Natural killer cell (primary cell): ENCODE results near the gene MISP. TPM values are rescaled to one million over a fixed set of nuclear protein-coding genes. Genes with fewer than 3 reads are reported as not detected.

Experiments
- ATAC-seq, 3 donors: fragments of 150-1000 bp in 2 of 3; fragments of 200-7000 bp in 1 of 3; cut with Tn5 transposase; 1 replicate in 1 of 3; 2 replicates in 2 of 3; pipeline ENCODE4 v1.10.0; 2021; ENCODE audit warnings: mild to moderate bottlenecking in 2 of 3, moderate library complexity in 2 of 3
- DNase-seq, 2 donors: peaks; one replicate each; pipeline versions ENCODE4 v3.0.0 to v3.0.0-alpha.2; 2013 to 2021; ENCODE audit warnings: mixed read lengths in 1 of 2
- H3K27ac ChIP-seq: one replicate; pipeline ENCODE4 v1.5.1; 2013; ENCODE audit warnings: mild to moderate bottlenecking, low read length
- H3K27me3 ChIP-seq: one replicate; pipeline ENCODE4 v1.6.1; 2013; ENCODE audit warnings: low read length; ENCODE audit not compliant: control insufficient read depth, insufficient read depth
- H3K36me3 ChIP-seq: one replicate; pipeline ENCODE4 v1.6.1; 2013; ENCODE audit warnings: low read length; ENCODE audit not compliant: control insufficient read depth, insufficient read depth
- H3K4me1 ChIP-seq: one replicate; pipeline ENCODE4 v1.6.1; 2013; ENCODE audit warnings: low read length; ENCODE audit not compliant: control insufficient read depth, insufficient read depth
- H3K4me3 ChIP-seq: one replicate; pipeline ENCODE4 v1.5.1; 2013; ENCODE audit warnings: low read length
- H3K9me3 ChIP-seq: one replicate; pipeline ENCODE4 v1.6.1; 2013; ENCODE audit warnings: low read length; ENCODE audit not compliant: control insufficient read depth, insufficient read depth
- H3K27ac Mint-ChIP-seq, 2 donors: one replicate each; pipeline ENCODE4 v1.8.0; 2022; ENCODE audit warnings: mild to moderate bottlenecking in 2 of 2, mixed read lengths in 2 of 2, moderate library complexity in 1 of 2
- H3K27me3 Mint-ChIP-seq, 2 donors: one replicate each; pipeline ENCODE4 v1.8.0; 2022; ENCODE audit warnings: low read depth in 2 of 2, mixed read lengths in 2 of 2
- H3K36me3 Mint-ChIP-seq: one replicate; pipeline ENCODE4 v1.8.0; 2022; ENCODE audit warnings: mixed read lengths
- H3K4me1 Mint-ChIP-seq, 2 donors: one replicate each; pipeline ENCODE4 v1.8.0; 2022; ENCODE audit warnings: mixed read lengths in 2 of 2
- H3K4me3 Mint-ChIP-seq: one replicate; pipeline ENCODE4 v1.8.0; 2022; ENCODE audit warnings: mild to moderate bottlenecking, moderate library complexity, mixed read lengths
- H3K9me3 Mint-ChIP-seq, 2 donors: one replicate each; pipeline ENCODE4 v1.8.0; 2022; ENCODE audit warnings: mixed read lengths in 2 of 2
- WGBS: methylation state at CpG from one replicate; pipeline ENCODE4 v1.1.7; 2013; ENCODE audit warnings: missing lambda C conversion rate; ENCODE audit not compliant: insufficient coverage; 5-methylcytosine and 5-hydroxymethylcytosine counted together
- intact Hi-C: fragments of 100-400 bp; cut with micrococcal nuclease; formaldehyde crosslinking; loops from one replicate; pipeline ENCODE4 v1.14.2; 2022
- total RNA-seq, 4 donors: library from RNA; stranded (reverse); fragments of 120-200 nt in 1 of 4; gene quantifications; one replicate each; pipeline versions ENCODE4 v1.2.3 to v1.2.4, GENCODE V29; 2013 to 2022
- TF ChIP-seq, protein P1 (sequence below): fragments of 200-600 bp; IDR thresholded peaks from one replicate; pipeline ENCODE4 v1.8.0; 2022; ENCODE audit warnings: antibody characterized with exemption

Gene MISP
- total RNA-seq, 3 donors from 2014 or later (not counting 1 experiment from before 2014, with no cell fraction given), result not detected

DNA sequence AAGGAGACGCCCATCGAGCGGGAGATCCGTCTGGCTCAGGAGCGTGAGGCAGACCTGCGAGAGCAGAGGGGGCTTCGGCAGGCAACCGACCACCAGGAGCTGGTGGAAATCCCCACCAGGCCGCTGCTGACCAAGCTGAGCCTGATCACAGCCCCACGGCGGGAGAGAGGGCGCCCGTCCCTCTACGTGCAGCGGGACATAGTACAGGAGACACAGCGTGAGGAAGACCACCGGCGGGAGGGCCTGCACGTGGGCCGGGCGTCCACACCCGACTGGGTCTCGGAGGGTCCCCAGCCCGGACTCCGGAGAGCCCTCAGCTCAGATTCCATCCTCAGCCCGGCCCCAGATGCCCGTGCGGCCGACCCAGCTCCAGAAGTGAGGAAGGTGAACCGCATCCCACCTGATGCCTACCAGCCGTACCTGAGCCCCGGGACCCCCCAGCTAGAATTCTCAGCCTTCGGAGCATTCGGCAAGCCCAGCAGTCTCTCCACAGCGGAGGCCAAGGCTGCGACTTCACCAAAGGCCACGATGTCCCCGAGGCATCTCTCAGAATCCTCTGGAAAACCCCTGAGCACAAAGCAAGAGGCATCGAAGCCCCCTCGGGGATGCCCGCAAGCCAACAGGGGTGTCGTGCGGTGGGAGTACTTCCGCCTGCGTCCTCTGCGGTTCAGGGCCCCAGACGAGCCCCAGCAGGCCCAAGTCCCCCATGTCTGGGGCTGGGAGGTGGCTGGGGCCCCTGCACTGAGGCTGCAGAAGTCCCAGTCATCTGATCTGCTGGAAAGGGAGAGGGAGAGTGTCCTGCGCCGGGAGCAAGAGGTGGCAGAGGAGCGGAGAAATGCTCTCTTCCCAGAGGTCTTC is 7.1 kb downstream of the MISP start:
- no peaks in the 10 kb centered on the region for H3K36me3 ChIP-seq
- H3K36me3 Mint-ChIP-seq, result no peaks in the 10 kb centered on the region
- intact Hi-C loops, result no loop called here
- ATAC-seq, result no peak
- no peak overlapping the region for H3K27ac Mint-ChIP-seq
- no peaks in the 10 kb centered on the region for H3K4me1 Mint-ChIP-seq
- no peaks in the 10 kb centered on the region for H3K4me1 ChIP-seq
- H3K9me3 ChIP-seq, result peaks cover 8% of the 10 kb centered on the region
- H3K27me3 Mint-ChIP-seq, result no peaks in the 10 kb centered on the region
- no peak for DNase-seq
- H3K9me3 Mint-ChIP-seq, result peaks cover 0 to 3% of the 10 kb centered on the region in 2 donors
- no peak overlapping the region for H3K4me3 ChIP-seq
- no peaks in the 10 kb centered on the region for H3K27me3 ChIP-seq
- WGBS, result 97% methylated on average over 50 of the region's 50 CpGs
- H3K27ac ChIP-seq, result no peak overlapping the region
- no peak overlapping the region for H3K4me3 Mint-ChIP-seq
- TF ChIP-seq, protein P1, sequence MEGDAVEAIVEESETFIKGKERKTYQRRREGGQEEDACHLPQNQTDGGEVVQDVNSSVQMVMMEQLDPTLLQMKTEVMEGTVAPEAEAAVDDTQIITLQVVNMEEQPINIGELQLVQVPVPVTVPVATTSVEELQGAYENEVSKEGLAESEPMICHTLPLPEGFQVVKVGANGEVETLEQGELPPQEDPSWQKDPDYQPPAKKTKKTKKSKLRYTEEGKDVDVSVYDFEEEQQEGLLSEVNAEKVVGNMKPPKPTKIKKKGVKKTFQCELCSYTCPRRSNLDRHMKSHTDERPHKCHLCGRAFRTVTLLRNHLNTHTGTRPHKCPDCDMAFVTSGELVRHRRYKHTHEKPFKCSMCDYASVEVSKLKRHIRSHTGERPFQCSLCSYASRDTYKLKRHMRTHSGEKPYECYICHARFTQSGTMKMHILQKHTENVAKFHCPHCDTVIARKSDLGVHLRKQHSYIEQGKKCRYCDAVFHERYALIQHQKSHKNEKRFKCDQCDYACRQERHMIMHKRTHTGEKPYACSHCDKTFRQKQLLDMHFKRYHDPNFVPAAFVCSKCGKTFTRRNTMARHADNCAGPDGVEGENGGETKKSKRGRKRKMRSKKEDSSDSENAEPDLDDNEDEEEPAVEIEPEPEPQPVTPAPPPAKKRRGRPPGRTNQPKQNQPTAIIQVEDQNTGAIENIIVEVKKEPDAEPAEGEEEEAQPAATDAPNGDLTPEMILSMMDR, result no peak

DNA sequence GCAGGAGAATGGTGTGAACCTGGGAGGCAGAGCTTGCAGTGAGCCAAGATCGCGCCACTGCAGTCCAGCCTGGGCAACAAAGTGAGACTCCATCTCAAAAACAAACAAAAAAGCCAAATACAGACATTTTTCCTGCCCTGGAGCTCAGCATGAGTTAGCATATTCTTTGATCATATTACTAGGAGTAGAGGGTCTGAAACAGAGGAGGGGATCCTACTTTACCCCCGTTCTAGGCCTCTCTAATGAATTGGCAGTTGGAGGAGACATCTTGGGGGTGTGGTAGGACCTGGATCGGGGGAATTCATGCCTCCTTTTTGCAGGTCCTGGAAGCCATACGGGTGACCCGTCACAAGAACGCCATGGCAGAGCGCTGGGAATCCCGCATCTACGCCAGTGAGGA is 12.3 kb downstream of the MISP start:
- Histone ChIP-seq H3K36me3 (no peaks in the 10 kb centered on the region), H3K4me3 (no peak overlapping the region), H3K4me1 (no peaks in the 10 kb centered on the region), H3K27me3 (no peaks in the 10 kb centered on the region), H3K9me3 (peaks cover 6% of the 10 kb centered on the region), H3K27ac (no peak overlapping the region)
- H3K36me3 Mint-ChIP-seq, result no peaks in the 10 kb centered on the region
- intact Hi-C loops, result no loop called here
- ATAC-seq (no peak), DNase-seq (no peak)
- peaks cover 0 to 3% of the 10 kb centered on the region in 2 donors for H3K9me3 Mint-ChIP-seq
- no peaks in the 10 kb centered on the region for H3K27me3 Mint-ChIP-seq
- H3K4me1 Mint-ChIP-seq, result no peaks in the 10 kb centered on the region
- TF ChIP-seq, protein P1, result no peak
- no peak overlapping the region for H3K27ac Mint-ChIP-seq
- whole genome bisulfite sequencing, result 98% methylated on average over 8 of the region's 10 CpGs
- H3K4me3 Mint-ChIP-seq, result no peak overlapping the region

DNA sequence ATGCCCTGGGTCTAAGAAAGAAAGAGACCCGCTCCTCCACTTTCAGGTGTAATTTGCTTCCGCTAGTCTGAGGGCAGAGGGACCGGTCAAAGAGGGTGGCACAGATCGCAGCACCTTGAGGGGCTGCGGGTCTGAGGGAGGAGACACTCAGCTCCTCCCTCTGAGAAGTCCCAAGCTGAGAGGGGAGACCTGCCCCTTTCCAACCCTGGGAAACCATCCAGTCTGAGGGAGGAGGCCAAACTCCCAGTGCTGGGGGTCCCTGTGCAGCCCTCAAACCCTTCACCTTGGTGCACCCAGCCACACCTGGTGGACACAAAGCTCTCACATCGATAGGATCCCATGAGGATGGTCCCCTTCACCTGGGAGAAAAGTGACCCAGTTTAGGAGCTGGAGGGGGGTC is 13.0 kb downstream of the MISP start:
- Histone ChIP-seq H3K27ac (no peak overlapping the region), H3K4me3 (no peak overlapping the region), H3K9me3 (no peaks in the 10 kb centered on the region), H3K4me1 (no peaks in the 10 kb centered on the region), H3K36me3 (no peaks in the 10 kb centered on the region), H3K27me3 (no peaks in the 10 kb centered on the region)
- intact Hi-C loops, result no loop called here
- TF ChIP-seq, protein P1, result no peak
- Mint-ChIP-seq H3K4me1 (no peaks in the 10 kb centered on the region), H3K9me3 (peaks cover 0 to 3% of the 10 kb centered on the region in 2 donors), H3K4me3 (no peak overlapping the region), H3K27me3 (no peaks in the 10 kb centered on the region), H3K36me3 (no peaks in the 10 kb centered on the region), H3K27ac (no peak overlapping the region)
- WGBS, result 98% methylated on average over 5 of the region's 6 CpGs
- no peak for DNase-seq
- ATAC-seq, result no peak
